ENCODE results near the gene MAP4K4. TPM values are rescaled to one million over a fixed set of nuclear protein-coding genes. Genes with fewer than 3 reads are reported as not detected.

The MAP4K4 gene
- total and polyA plus RNA-seq, 12 donors = 8.7 to 43.1 (median 21.8) TPM

DNA sequence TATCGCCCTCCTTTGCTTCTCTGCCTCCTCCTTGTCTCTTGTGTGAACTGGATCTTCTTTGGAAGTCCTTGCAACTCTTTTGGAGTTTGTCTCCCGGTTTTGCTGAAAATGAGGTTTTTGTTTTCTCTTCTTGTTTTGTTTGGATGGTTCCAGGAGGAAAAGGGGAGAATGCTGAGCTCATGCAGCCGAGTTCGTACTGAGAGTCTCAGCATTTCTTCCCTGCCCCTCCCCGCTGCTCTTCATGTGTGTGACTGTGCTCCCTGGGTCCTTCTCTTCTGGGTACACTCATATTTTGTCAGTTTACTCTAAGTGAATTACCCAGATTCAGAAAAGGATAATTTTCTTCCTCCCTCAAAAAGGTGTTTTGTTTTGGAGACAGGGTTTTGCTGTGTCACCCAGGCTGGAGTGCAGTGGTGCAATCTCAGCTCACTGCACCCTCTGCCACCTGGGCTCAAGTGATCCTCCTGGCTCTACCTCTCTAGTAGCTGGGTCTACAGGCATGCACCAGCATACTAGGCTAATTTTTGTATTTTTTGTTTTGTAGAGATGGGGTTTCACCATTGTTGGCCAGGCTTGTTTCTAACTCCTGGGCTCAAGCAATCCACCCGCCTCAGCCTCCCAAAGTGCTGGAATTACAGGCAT, 151.4 kb downstream of the MAP4K4 start:
- no peak for TF ChIP-seq POLR2A (IDR thresholded peaks at IDR 0.05)
- TF ChIP-seq, protein P1, sequence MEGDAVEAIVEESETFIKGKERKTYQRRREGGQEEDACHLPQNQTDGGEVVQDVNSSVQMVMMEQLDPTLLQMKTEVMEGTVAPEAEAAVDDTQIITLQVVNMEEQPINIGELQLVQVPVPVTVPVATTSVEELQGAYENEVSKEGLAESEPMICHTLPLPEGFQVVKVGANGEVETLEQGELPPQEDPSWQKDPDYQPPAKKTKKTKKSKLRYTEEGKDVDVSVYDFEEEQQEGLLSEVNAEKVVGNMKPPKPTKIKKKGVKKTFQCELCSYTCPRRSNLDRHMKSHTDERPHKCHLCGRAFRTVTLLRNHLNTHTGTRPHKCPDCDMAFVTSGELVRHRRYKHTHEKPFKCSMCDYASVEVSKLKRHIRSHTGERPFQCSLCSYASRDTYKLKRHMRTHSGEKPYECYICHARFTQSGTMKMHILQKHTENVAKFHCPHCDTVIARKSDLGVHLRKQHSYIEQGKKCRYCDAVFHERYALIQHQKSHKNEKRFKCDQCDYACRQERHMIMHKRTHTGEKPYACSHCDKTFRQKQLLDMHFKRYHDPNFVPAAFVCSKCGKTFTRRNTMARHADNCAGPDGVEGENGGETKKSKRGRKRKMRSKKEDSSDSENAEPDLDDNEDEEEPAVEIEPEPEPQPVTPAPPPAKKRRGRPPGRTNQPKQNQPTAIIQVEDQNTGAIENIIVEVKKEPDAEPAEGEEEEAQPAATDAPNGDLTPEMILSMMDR (IDR thresholded peaks at IDR 0.05) = no peak
- H3K9me3 ChIP-seq (replicated peaks in 1 of 3) = no peaks in the 10 kb centered on the region
- no peak overlapping the region for H3K27ac ChIP-seq
- 66 to 92% (median 84%) methylated on average over 6 of the region's 6 CpGs for WGBS, 4 donors
- peaks cover 0 to 9% of the 10 kb centered on the region in 2 donors for H3K4me1 ChIP-seq (replicated peaks in 1 of 2)
- H3K36me3 ChIP-seq (replicated peaks in 1 of 2) = peaks cover 0 to 26% of the 10 kb centered on the region in 2 donors
- no peaks in the 10 kb centered on the region for H3K27me3 ChIP-seq
- no peak for DNase-seq
- H3K4me3 ChIP-seq = no peak overlapping the region
- intact Hi-C loops (cut with DNase I) = loop anchor here in 1 of 2 donors (10.0 kb wide), 1 partner anchor 434 kb away; no protein-coding TSS in a partner anchor

DNA sequence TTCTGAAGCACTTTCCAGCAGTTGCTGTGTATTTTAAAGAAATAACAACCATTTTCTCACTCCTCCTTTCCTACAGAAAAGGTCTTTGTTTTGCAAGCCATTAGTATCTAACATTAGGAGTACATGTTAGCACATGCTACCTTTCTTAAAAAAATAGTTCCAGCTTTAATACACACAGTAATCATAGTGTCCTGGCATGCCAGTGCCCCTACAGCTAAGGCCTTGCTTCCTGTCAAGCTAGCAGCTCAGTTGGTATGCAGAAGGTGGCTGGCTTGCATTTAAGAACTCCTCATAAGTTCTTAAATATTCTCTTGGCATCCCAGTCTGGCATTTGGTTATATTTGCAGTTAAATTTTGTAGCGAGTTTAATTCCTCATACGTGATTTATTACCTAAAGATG, 152.9 kb downstream of the MAP4K4 start:
- Histone ChIP-seq H3K4me3 (no peak overlapping the region), H3K27me3 (no peaks in the 10 kb centered on the region), H3K36me3 (replicated peaks in 1 of 2) (peaks cover 0 to 14% of the 10 kb centered on the region in 2 donors), H3K4me1 (replicated peaks in 1 of 2) (peaks cover 0 to 9% of the 10 kb centered on the region in 2 donors), H3K27ac (no peak overlapping the region), H3K9me3 (replicated peaks in 1 of 3) (no peaks in the 10 kb centered on the region)
- WGBS, 4 donors = 85 to 92% (median 90%) methylated on average over 2 of the region's 2 CpGs
- intact Hi-C loops (cut with DNase I) = no loop called here
- no peak for DNase-seq
- TF ChIP-seq, protein P1 (IDR thresholded peaks at IDR 0.05) = no peak
- no peak for TF ChIP-seq POLR2A (IDR thresholded peaks at IDR 0.05)

DNA sequence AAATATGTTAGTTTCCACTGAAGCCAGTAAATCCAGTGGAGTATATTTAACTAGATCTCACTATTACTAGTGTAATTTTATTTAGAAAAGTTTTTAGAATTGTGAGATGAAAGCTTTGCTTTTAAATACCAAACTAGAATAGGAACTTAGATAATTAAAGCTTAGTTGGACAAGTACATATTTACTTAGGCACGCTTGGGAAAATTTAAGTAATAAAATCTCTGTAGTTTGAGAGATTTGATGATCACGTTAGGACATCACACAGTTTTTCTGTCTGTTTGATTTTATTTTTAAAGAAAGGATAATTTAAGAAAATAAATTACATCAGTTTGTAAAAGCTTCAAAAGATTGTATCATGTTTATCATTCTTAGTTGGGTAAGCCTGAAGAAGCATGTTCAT, 153.5 kb downstream of the MAP4K4 start:
- peaks cover 0 to 9% of the 10 kb centered on the region in 2 donors for H3K36me3 ChIP-seq (replicated peaks in 1 of 2)
- WGBS, 4 donors = 82 to 96% (median 92%) methylated on average over 2 of the region's 2 CpGs
- TF ChIP-seq, protein P1 (IDR thresholded peaks at IDR 0.05) = no peak
- no peak for TF ChIP-seq POLR2A (IDR thresholded peaks at IDR 0.05)
- H3K27ac ChIP-seq = no peak overlapping the region
- peaks cover 0 to 9% of the 10 kb centered on the region in 2 donors for H3K4me1 ChIP-seq (replicated peaks in 1 of 2)
- H3K9me3 ChIP-seq (replicated peaks in 1 of 3) = no peaks in the 10 kb centered on the region
- no peak for DNase-seq
- no peak overlapping the region for H3K4me3 ChIP-seq
- intact Hi-C loops (cut with DNase I) = no loop called here
- no peaks in the 10 kb centered on the region for H3K27me3 ChIP-seq

DNA sequence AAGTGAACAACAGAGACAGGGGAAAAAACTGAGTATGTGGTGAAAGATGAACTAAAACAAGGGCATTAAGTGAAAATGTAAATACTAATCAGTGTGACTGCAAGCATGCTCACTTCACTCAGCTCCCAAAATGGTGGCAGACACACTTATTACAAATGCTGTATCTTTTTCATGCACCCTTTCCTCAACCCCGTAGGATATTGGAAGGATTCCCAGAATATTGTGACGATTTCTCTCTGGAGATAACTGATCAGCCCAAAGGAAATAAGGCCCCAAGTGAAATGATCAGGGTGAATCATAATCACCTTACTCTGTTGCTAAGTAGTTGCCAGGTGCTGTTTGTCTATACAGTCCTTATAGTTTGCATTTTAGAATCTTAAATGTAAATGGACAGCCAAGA, 155.3 kb downstream of the MAP4K4 start:
- WGBS, 4 donors = 15 to 41% (median 27%) methylated on average over 2 of the region's 2 CpGs
- intact Hi-C loops (cut with DNase I) = no loop called here
- TF ChIP-seq, protein P1 (IDR thresholded peaks at IDR 0.05) = no peak
- TF ChIP-seq POLR2A (IDR thresholded peaks at IDR 0.05) = no peak
- Histone ChIP-seq H3K4me1 (replicated peaks in 1 of 2) (peaks cover 0 to 3% of the 10 kb centered on the region in 2 donors), H3K27me3 (no peaks in the 10 kb centered on the region), H3K4me3 (no peak overlapping the region), H3K36me3 (replicated peaks in 1 of 2) (peaks cover 0 to 1% of the 10 kb centered on the region in 2 donors), H3K27ac (no peak overlapping the region), H3K9me3 (replicated peaks in 1 of 3) (no peaks in the 10 kb centered on the region)
- no peak for DNase-seq

Measured in adrenal gland (tissue), 12 donors.